Measurements from ENCODE around the gene KIAA1586. TPM values are rescaled to one million over a fixed set of nuclear protein-coding genes. Genes with fewer than 3 reads are reported as not detected.

The KIAA1586 gene
- total RNA-seq, 4 donors from 2014 or later = 2.2 to 5.1 (median 3.5) TPM

GRCh38 chr6:57063847-57064246 is 17.4 kb downstream of the KIAA1586 start:
- DNase-seq (ENCODE audit: low spot score in 2 of 2) = no peak
- no peak overlapping the region for H3K4me3 ChIP-seq (ENCODE audit: low read depth, poor library complexity, severe bottlenecking)
- intact Hi-C loops (cut with DNase I; ENCODE audit: low total_unique reads) = no loop called here
- TF ChIP-seq POLR2A (IDR thresholded peaks at IDR 0.05) (no peak), CTCF (IDR thresholded peaks at IDR 0.05) (no peak)
- WGBS, 2 donors = 86 to 90% methylated on average over 3 of the region's 3 CpGs

GRCh38 chr6:57064809-57065208 is 18.3 kb downstream of the KIAA1586 start:
- WGBS, 2 donors = 79 to 84% methylated on average over 1 of the region's 1 CpG
- intact Hi-C loops (cut with DNase I; ENCODE audit: low total_unique reads) = no loop called here
- H3K4me3 ChIP-seq (ENCODE audit: low read depth, poor library complexity, severe bottlenecking) = no peak overlapping the region
- no peak for TF ChIP-seq CTCF (IDR thresholded peaks at IDR 0.05)
- no peak for TF ChIP-seq POLR2A (IDR thresholded peaks at IDR 0.05)
- no peak for DNase-seq (ENCODE audit: low spot score in 2 of 2)

GRCh38 chr6:57068061-57068460 is 21.6 kb downstream of the KIAA1586 start:
- H3K4me3 ChIP-seq (ENCODE audit: low read depth, poor library complexity, severe bottlenecking) = no peak overlapping the region
- intact Hi-C loops (cut with DNase I; ENCODE audit: low total_unique reads) = no loop called here
- no peak for TF ChIP-seq CTCF (IDR thresholded peaks at IDR 0.05)
- no peak for TF ChIP-seq POLR2A (IDR thresholded peaks at IDR 0.05)
- 97 to 100% methylated on average over 1 of the region's 1 CpG for WGBS, 2 donors
- no peak for DNase-seq (ENCODE audit: low spot score in 2 of 2)

GRCh38 chr6:57069228-57069627 is 22.7 kb downstream of the KIAA1586 start:
- intact Hi-C loops (cut with DNase I; ENCODE audit: low total_unique reads) = no loop called here
- TF ChIP-seq CTCF (IDR thresholded peaks at IDR 0.05) (no peak), POLR2A (IDR thresholded peaks at IDR 0.05) (no peak)
- 79 to 85% methylated on average over 4 of the region's 4 CpGs for WGBS, 2 donors
- H3K4me3 ChIP-seq (ENCODE audit: low read depth, poor library complexity, severe bottlenecking) = no peak overlapping the region
- DNase-seq (ENCODE audit: low spot score in 2 of 2) = no peak

- intact Hi-C loops (cut with DNase I; ENCODE audit: low total_unique reads) = no loop called here
- no peak overlapping the region for H3K4me3 ChIP-seq (ENCODE audit: low read depth, poor library complexity, severe bottlenecking)
- 93 to 94% methylated on average over 9 of the region's 9 CpGs for WGBS, 2 donors
- no peak for TF ChIP-seq CTCF (IDR thresholded peaks at IDR 0.05)
- TF ChIP-seq POLR2A (IDR thresholded peaks at IDR 0.05) = no peak
- no peak for DNase-seq (ENCODE audit: low spot score in 2 of 2)
Observed at GRCh38 chr6:57069920-57070331, 23.4 kb downstream of the KIAA1586 start.

- no peak overlapping the region for H3K4me3 ChIP-seq (ENCODE audit: low read depth, poor library complexity, severe bottlenecking)
- 89 to 96% methylated on average over 3 of the region's 3 CpGs for WGBS, 2 donors
- intact Hi-C loops (cut with DNase I; ENCODE audit: low total_unique reads) = no loop called here
- TF ChIP-seq CTCF (IDR thresholded peaks at IDR 0.05) = no peak
- no peak for TF ChIP-seq POLR2A (IDR thresholded peaks at IDR 0.05)
- no peak for DNase-seq (ENCODE audit: low spot score in 2 of 2)
Observed at GRCh38 chr6:57072108-57072507, 25.6 kb downstream of the KIAA1586 start.
